Panc1 (cell line): ENCODE measurements around the gene TMTC1. TPM values are rescaled to one million over a fixed set of nuclear protein-coding genes. Genes with fewer than 3 reads are reported as not detected.

Source experiments
- ATAC-seq: fragments of 200-7000 bp; cut with Tn5 transposase; 2 replicates; pipeline ENCODE4 v1.9.1; 2020; ENCODE audit warnings: mild to moderate bottlenecking, moderate library complexity
- BruUV-seq: library from RNA; stranded (reverse); fragments of 400-500 nt; replicated peaks from 2 replicates; lab custom pipeline; 2021; lab: Mats Ljungman, UMichigan
- CTCF ChIA-PET: fragments of 300-600 bp; sonication (Branson Sonifier 250); formaldehyde crosslinking; loops from one replicate; lab custom pipeline; 2022; ENCODE audit warnings: antibody characterized with exemption; lab: Charles Lee
- POLR2A ChIA-PET: fragments of 300-600 bp; sonication (Branson Sonifier 250); formaldehyde crosslinking; loops from one replicate; lab custom pipeline; 2022; ENCODE audit warnings: antibody characterized with exemption; lab: Charles Lee
- DNase-seq: peaks from one replicate; pipeline ENCODE4 v3.0.0-alpha.2; 2010; ENCODE audit warnings: low read depth, low spot score
- H3K27ac ChIP-seq: 2 replicates; pipeline ENCODE4 v1.5.1; 2011; ENCODE audit warnings: mild to moderate bottlenecking, low read length, inconsistent platforms
- H3K27me3 ChIP-seq: fragments of 200-500 bp; sonication (Bioruptor generic); 2 replicates; pipeline ENCODE4 v1.6.0; 2014; ENCODE audit warnings: low read length, inconsistent platforms; ENCODE audit not compliant: control insufficient read depth, insufficient read depth
- H3K36me3 ChIP-seq: fragments of 200-500 bp; sonication (Bioruptor generic); 2 replicates; pipeline ENCODE4 v1.5.1; 2014; ENCODE audit warnings: inconsistent platforms, mild to moderate bottlenecking, low read length, moderate library complexity; ENCODE audit not compliant: control insufficient read depth, insufficient read depth
- H3K4me1 ChIP-seq: 2 replicates; pipeline ENCODE4 v1.5.1; 2011; ENCODE audit warnings: inconsistent platforms, mild to moderate bottlenecking, low read length, moderate library complexity; ENCODE audit not compliant: control insufficient read depth, insufficient read depth
- H3K4me3 ChIP-seq, 2 experiments: 2 replicates each; pipeline ENCODE4 v1.5.1; 2011 to 2012; ENCODE audit warnings: low read depth in 2 of 2, low read length in 2 of 2, mild to moderate bottlenecking in 2 of 2, inconsistent platforms in 1 of 2, moderate library complexity in 1 of 2
- H3K9me3 ChIP-seq: fragments of 200-500 bp; sonication (Bioruptor generic); 2 replicates; pipeline ENCODE4 v1.5.1; 2014; ENCODE audit warnings: low read depth, mild to moderate bottlenecking, inconsistent platforms, low read length, moderate library complexity; ENCODE audit not compliant: control insufficient read depth, insufficient read depth
- POLR2AphosphoS5 ChIP-seq: IDR thresholded peaks from 2 replicates; pipeline ENCODE4 v1.6.1; 2012; ENCODE audit warnings: mild to moderate bottlenecking, low read depth, low read length, moderate library complexity
- SIN3A ChIP-seq: IDR thresholded peaks from 2 replicates; pipeline ENCODE4 v1.6.1; 2012; ENCODE audit warnings: low read depth, mild to moderate bottlenecking, low read length, moderate library complexity, borderline replicate concordance; ENCODE audit not compliant: insufficient read depth
- TCF7L2 ChIP-seq: IDR thresholded peaks from 2 replicates; pipeline ENCODE4 v1.6.1; 2011; ENCODE audit warnings: mild to moderate bottlenecking, low read depth, low read length, inconsistent platforms
- in situ Hi-C: cut with HindIII; loops from 2 replicates; pipeline ENCODE4 v1.10.0; 2016; ENCODE audit warnings: low sequenced_read_pairs, low pct_unique_long_range_greater_than_20kb
- intact Hi-C: fragments of 100-400 bp; cut with micrococcal nuclease; formaldehyde crosslinking; loops from one replicate; pipeline ENCODE4 v1.10.0; 2022; ENCODE audit not compliant: unreplicated experiment
- total RNA-seq: library from RNA; stranded (reverse); gene quantifications from one replicate; pipeline ENCODE4 v1.2.1, GENCODE V29; 2021; ENCODE audit not compliant: unreplicated experiment
- TF ChIP-seq, protein P1 (sequence below): fragments of 450-650 bp; IDR thresholded peaks from 2 replicates; pipeline ENCODE4 v1.5.1; 2017; ENCODE audit warnings: mild to moderate bottlenecking
- TF ChIP-seq, protein P2 (sequence below), 2 experiments: IDR thresholded peaks; 2 replicates each; pipeline ENCODE4 v1.6.1; 2011 to 2012; ENCODE audit warnings: low read depth in 2 of 2, control low read depth in 1 of 2, low read length in 1 of 2, mild to moderate bottlenecking in 1 of 2, moderate library complexity in 1 of 2; ENCODE audit not compliant: insufficient read depth in 1 of 2

The TMTC1 gene
- total RNA-seq, 1 experiment from 2014 or later, result 0.28 TPM

- ChIA-PET CTCF (no interaction called here), POLR2A (interaction anchor here (0.7 kb wide), 1 partner anchor 327 kb away, joined by 3 read pairs; no protein-coding TSS in a partner anchor)
- TF ChIP-seq, protein P1, sequence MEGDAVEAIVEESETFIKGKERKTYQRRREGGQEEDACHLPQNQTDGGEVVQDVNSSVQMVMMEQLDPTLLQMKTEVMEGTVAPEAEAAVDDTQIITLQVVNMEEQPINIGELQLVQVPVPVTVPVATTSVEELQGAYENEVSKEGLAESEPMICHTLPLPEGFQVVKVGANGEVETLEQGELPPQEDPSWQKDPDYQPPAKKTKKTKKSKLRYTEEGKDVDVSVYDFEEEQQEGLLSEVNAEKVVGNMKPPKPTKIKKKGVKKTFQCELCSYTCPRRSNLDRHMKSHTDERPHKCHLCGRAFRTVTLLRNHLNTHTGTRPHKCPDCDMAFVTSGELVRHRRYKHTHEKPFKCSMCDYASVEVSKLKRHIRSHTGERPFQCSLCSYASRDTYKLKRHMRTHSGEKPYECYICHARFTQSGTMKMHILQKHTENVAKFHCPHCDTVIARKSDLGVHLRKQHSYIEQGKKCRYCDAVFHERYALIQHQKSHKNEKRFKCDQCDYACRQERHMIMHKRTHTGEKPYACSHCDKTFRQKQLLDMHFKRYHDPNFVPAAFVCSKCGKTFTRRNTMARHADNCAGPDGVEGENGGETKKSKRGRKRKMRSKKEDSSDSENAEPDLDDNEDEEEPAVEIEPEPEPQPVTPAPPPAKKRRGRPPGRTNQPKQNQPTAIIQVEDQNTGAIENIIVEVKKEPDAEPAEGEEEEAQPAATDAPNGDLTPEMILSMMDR, result no peak
- TF ChIP-seq SIN3A (no peak), TCF7L2 (no peak), POLR2AphosphoS5 (no peak)
- TF ChIP-seq, protein P2, sequence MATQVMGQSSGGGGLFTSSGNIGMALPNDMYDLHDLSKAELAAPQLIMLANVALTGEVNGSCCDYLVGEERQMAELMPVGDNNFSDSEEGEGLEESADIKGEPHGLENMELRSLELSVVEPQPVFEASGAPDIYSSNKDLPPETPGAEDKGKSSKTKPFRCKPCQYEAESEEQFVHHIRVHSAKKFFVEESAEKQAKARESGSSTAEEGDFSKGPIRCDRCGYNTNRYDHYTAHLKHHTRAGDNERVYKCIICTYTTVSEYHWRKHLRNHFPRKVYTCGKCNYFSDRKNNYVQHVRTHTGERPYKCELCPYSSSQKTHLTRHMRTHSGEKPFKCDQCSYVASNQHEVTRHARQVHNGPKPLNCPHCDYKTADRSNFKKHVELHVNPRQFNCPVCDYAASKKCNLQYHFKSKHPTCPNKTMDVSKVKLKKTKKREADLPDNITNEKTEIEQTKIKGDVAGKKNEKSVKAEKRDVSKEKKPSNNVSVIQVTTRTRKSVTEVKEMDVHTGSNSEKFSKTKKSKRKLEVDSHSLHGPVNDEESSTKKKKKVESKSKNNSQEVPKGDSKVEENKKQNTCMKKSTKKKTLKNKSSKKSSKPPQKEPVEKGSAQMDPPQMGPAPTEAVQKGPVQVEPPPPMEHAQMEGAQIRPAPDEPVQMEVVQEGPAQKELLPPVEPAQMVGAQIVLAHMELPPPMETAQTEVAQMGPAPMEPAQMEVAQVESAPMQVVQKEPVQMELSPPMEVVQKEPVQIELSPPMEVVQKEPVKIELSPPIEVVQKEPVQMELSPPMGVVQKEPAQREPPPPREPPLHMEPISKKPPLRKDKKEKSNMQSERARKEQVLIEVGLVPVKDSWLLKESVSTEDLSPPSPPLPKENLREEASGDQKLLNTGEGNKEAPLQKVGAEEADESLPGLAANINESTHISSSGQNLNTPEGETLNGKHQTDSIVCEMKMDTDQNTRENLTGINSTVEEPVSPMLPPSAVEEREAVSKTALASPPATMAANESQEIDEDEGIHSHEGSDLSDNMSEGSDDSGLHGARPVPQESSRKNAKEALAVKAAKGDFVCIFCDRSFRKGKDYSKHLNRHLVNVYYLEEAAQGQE (IDR thresholded peaks at IDR 0.05; ENCODE audit: insufficient read depth in 1 of 2, low read depth in 2 of 2, low read length in 1 of 2), result no peak
- no peaks in the 10 kb centered on the region for H3K4me1 ChIP-seq
- H3K9me3 ChIP-seq, result no peaks in the 10 kb centered on the region
- no TSS peak for BruUV-seq
- no peak overlapping the region for H3K4me3 ChIP-seq
- no peaks in the 10 kb centered on the region for H3K36me3 ChIP-seq
- DNase-seq (no peak), ATAC-seq (no peak; the same call in 1 of the 2 replicates)
- H3K27ac ChIP-seq, result no peak overlapping the region
- in situ Hi-C loops (no loop called here), intact Hi-C loops (no loop called here)
- H3K27me3 ChIP-seq, result peaks cover 11% of the 10 kb centered on the region
Measured at GRCh38 chr12:29695026-29695425, 88.7 kb downstream of the TMTC1 start.

GRCh38 chr12:29694002-29694401 lies 89.7 kb downstream of the TMTC1 start:
- Histone ChIP-seq H3K27ac (no peak overlapping the region), H3K9me3 (no peaks in the 10 kb centered on the region), H3K27me3 (peaks cover 11% of the 10 kb centered on the region), H3K36me3 (no peaks in the 10 kb centered on the region), H3K4me3 (no peak overlapping the region), H3K4me1 (no peaks in the 10 kb centered on the region)
- in situ Hi-C loops, result no loop called here
- no TSS peak for BruUV-seq
- ChIA-PET CTCF (no interaction called here), POLR2A (no interaction called here)
- ATAC-seq, result no peak
- TF ChIP-seq POLR2AphosphoS5 (no peak), TCF7L2 (no peak), SIN3A (no peak)
- TF ChIP-seq, protein P1, result no peak
- TF ChIP-seq, protein P2 (IDR thresholded peaks at IDR 0.05; ENCODE audit: insufficient read depth in 1 of 2, low read depth in 2 of 2, low read length in 1 of 2), result no peak
- no peak for DNase-seq
- intact Hi-C loops, result no loop called here
